SU-DHL-6 (cell line): ENCODE measurements around the gene AOX1.

Experiments
- CTCF ChIP-seq: fragments of 200-600 bp; sonication (generic); IDR thresholded peaks from one replicate; pipeline ENCODE4 v1.5.1; 2017; ENCODE audit warnings: antibody characterized with exemption, mild to moderate bottlenecking, low read length, moderate library complexity; ENCODE audit not compliant: insufficient read depth, poor library complexity, severe bottlenecking
- EZH2phosphoT487 ChIP-seq: fragments of 200-600 bp; sonication (generic), shearing (Covaris generic); conservative IDR thresholded peaks from 2 replicates; pipeline ENCODE4 v1.6.1; 2018; ENCODE audit warnings: mild to moderate bottlenecking, antibody characterized with exemption, low read length, moderate library complexity, mixed read lengths

DNA sequence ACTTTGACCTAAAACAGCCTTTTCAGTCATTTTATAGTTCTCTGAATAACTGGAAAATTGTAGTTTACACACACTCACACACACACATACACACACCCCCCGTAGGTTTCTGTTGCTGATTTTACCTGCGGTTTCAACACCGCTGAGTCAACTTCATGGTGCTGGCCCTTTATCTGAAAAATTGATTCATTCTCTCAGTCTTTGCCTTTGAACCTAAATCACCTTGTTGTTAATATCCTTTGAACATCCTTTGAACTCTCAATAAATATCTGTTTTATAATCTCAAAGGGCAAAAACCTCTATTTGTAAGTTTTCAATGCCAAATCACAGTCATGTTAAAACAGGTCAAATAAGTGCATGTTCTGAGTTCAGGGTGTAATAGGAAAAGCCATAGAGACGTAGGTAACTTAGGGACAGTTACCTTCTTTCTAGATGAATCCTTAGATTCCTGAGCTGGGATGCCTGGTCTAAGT lies 116.9 kb downstream of the AOX1 start:
- TF ChIP-seq CTCF (no peak), EZH2phosphoT487 (no peak)
